ENCODE data around the gene LRRC8A.
"Not testable (repeated sequence)": the region's sequence is repeated elsewhere in the genome, so short reads cannot be mapped to it uniquely, and the experiment has no call there.

Gene LRRC8A

DNA sequence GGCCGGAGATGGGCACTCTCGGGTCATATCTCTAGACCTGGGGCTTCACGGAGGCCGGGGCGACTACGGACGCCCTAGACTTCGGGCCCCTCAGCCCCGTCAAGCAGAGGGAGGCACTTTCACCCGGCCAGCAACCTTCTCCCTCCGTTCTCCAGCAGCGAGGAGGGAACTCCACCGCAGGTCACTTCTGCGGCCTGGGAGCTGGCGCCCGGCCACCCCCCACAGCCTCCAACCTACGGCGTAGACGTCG lies 65.3 kb downstream of the LRRC8A start:
- peak in 1 of 2 donors; percentile 9 for DNase-seq (ENCODE audit: low read depth in 1 of 2, low spot score in 1 of 2)

DNA sequence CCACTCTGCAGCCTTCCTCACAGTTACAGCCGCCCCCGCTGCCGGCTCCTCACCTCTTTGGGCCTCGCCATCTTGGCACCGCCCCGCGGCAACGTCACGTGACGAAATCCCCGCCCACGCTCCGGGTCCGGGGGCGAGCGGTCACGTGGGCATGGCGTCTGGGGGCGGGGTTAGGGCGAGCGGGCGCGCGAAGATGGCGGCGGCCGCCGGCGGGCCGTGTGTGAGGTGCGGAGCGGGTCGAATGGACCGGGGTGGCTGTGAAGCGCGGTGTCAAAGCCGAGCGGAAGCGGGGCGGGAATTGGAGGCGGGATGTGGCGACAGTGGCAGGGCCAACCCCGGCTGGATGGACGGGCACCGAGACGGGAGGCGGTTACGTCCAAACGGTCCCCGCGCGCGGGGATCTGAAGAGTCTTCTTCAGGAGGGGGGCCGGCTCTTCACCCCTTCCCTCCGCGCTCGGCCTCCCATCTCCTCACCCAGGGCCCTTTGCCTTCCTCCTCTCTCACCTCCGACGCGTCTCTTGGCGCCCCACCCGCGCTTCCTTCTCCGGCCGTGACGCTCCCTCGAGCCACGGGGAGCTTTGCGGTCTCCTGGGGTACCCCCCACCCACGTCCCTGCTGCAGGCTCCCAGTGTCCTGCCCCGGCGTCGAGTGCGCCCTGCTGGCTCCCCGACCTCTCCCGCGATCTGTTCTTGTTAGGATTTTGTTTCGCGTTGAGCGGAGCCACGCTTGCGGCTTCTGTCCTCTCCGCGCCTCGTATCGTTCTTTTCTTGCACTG lies 65.8 kb downstream of the LRRC8A start, which contains the start of the genes DOLK and NUP188:
TSS of gene DOLK (minus strand) at position 77 of the 775 bp plus-strand sequence. CDS start 300 bp downstream, outside the sequence.
TSS of gene NUP188 (plus strand) at position 173 of the 775 bp plus-strand sequence. CDS start at position 194, 21 bp downstream.
- peak; percentile 98 to 100 for DNase-seq (ENCODE audit: low read depth in 1 of 2, low spot score in 1 of 2)

DNA sequence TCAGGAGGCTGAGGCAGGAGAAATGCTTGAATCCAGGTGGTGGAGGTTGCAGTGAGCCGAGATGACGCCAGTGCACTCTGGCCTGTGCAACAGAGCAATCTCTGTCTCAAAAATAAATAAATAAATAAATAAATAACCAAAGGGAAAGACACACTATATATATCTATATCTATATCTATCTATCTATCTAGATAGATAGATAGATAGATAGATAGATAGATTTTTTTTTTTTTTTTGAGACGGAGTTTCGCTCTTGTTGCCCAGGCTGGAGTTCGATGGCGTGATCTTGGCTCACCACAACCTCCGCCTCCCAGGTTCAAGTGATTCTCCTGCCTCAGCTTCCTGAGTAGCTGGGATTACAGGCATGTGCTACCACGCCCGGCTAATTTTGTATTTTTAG lies 79.5 kb downstream of the LRRC8A start:
- not testable (repeated sequence) for DNase-seq (ENCODE audit: low read depth in 1 of 2, low spot score in 1 of 2)
